ENCODE data around the gene SHLD2.
"Not testable (repeated sequence)": the region's sequence is repeated elsewhere in the genome, so short reads cannot be mapped to it uniquely, and the experiment has no call there.

DNA sequence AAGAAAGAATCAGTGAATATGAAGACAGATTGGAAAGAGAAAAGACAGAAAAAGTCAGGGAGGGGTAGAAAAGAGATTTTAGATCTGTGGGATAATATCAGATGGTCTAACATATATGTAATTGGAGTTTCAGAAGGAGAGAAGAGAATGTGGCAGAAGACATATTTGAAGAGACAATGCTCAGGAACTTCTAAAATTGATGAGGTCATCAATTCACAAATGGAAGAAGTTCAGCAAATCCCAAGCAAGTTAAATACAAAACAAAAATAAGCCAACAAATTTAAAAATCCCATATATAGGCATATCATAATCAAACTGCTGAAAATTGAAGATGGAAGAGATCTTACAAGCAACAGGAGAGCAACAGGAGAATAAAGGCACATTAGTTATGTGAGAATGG, 42.5 kb downstream of the SHLD2 start:
- not testable (repeated sequence) for TF ChIP-seq POLR2A (IDR thresholded peaks at IDR 0.05; ENCODE audit: low read depth, low read length); RAD21 (IDR thresholded peaks at IDR 0.05; ENCODE audit: low read length); BHLHE40 (IDR thresholded peaks at IDR 0.05; ENCODE audit: low read depth, low read length); RCOR1 (IDR thresholded peaks at IDR 0.05; ENCODE audit: insufficient replicate concordance, low read length); NFE2L2 (IDR thresholded peaks at IDR 0.05; ENCODE audit: low read depth, low read length); SMC3 (IDR thresholded peaks at IDR 0.05; ENCODE audit: low read depth, low read length); CEBPB (IDR thresholded peaks at IDR 0.05; ENCODE audit: low read depth, low read length); FOS (IDR thresholded peaks at IDR 0.05; ENCODE audit: low read depth, low read length); MXI1 (IDR thresholded peaks at IDR 0.05; ENCODE audit: borderline replicate concordance, low read depth, low read length)
- TF ChIP-seq, protein P1, sequence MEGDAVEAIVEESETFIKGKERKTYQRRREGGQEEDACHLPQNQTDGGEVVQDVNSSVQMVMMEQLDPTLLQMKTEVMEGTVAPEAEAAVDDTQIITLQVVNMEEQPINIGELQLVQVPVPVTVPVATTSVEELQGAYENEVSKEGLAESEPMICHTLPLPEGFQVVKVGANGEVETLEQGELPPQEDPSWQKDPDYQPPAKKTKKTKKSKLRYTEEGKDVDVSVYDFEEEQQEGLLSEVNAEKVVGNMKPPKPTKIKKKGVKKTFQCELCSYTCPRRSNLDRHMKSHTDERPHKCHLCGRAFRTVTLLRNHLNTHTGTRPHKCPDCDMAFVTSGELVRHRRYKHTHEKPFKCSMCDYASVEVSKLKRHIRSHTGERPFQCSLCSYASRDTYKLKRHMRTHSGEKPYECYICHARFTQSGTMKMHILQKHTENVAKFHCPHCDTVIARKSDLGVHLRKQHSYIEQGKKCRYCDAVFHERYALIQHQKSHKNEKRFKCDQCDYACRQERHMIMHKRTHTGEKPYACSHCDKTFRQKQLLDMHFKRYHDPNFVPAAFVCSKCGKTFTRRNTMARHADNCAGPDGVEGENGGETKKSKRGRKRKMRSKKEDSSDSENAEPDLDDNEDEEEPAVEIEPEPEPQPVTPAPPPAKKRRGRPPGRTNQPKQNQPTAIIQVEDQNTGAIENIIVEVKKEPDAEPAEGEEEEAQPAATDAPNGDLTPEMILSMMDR (conservative IDR thresholded peaks at IDR 0.05; ENCODE audit: low read depth, low read length) = not testable (repeated sequence)
- peak; percentile 85 for TF ChIP-seq MAFK (IDR thresholded peaks at IDR 0.05; ENCODE audit: low read depth, low read length)
- TF ChIP-seq, protein P2, sequence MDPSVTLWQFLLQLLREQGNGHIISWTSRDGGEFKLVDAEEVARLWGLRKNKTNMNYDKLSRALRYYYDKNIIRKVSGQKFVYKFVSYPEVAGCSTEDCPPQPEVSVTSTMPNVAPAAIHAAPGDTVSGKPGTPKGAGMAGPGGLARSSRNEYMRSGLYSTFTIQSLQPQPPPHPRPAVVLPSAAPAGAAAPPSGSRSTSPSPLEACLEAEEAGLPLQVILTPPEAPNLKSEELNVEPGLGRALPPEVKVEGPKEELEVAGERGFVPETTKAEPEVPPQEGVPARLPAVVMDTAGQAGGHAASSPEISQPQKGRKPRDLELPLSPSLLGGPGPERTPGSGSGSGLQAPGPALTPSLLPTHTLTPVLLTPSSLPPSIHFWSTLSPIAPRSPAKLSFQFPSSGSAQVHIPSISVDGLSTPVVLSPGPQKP (IDR thresholded peaks at IDR 0.05; ENCODE audit: borderline replicate concordance, low read depth, low read length) = not testable (repeated sequence)
